HG03571 (cell line): Measurements from ENCODE around the gene CNBD2.
"Not testable (repeated sequence)": the region's sequence is repeated elsewhere in the genome, so short reads cannot be mapped to it uniquely, and the experiment has no call there.

Experiments used
- ATAC-seq: cut with Tn5 transposase; IDR thresholded peaks from one replicate; pipeline ENCODE4 v1.9.1; 2021; ENCODE audit not compliant: unreplicated experiment

CNBD2 gene

DNA sequence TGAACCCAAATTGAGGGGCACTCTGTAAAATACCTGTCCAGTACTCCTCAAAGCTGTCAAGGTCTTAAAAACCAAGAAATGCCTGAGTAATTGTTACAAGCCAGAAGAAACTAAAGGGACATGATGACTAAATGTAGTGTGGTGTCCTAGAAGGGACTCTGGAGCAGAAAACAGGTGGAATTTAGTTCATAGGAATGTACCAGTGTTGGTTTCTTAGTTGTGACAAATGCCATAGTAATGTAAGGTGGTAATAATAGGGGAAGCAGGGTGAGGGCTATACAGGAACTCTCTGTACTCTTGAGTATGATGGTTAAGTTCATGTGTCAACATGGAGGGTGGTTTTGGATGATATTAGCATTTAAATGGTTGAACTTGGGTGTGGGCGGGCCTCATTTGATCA lies 92.3 kb downstream of the CNBD2 start:
- ATAC-seq, result no peak

GRCh38 chr20:36061754-36062153 lies 93.4 kb downstream of the CNBD2 start:
- ATAC-seq, result no peak

DNA sequence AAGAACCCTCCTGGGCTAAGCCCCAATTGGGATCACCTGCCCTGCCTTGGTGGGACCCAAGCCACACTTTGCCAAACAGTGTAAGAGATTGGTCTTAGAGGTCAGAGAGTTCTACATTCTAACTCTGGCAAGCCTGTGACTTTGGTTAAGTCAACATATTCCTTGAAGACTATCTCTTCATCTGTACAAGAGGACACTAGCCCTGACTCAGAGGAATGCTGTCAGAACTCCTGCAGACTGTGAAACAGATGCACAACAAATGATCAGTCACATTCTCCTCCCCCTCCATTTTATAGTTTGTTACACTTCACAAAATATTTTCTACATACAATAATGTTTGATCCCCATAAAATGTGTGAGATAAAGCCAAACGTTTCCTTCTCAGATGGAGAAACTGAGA lies 94.4 kb downstream of the CNBD2 start:
- ATAC-seq, result no peak

- no peak for ATAC-seq
These were observed 95.7 kb downstream of the CNBD2 start for GRCh38 chr20:36063916-36064657.

- ATAC-seq, result peak; percentile 83
These were observed 96.5 kb downstream of the CNBD2 start for GRCh38 chr20:36064658-36065426.

DNA sequence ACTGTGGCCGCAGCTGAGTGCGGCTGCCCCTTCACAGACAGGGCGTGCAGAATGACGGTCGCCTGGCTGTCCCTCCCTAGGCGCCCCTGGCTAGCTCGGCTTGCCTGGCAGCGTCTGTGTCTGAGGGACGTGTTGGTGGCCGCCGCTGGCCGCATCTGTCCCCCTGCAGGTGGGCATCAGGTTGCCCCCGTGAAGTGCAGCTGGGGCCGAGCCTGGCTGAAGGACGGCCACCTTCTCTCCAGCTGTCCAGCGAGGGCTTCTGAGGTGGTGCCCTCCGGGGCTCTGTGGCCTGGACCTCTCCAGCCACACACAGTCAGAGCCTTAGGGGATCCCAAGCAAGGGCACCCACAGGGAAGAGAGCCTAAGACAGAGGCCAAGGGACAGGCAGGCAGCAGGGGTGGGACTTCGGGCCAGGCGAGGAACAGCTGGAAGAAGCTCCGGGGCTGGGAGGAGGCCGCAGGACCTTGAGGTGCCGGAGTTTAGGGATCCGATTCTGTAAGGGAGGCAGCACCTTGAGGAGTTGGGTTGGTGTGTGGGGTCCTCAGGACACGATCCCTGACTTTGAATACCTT lies 97.1 kb downstream of the CNBD2 start:
- ATAC-seq, result no peak

DNA sequence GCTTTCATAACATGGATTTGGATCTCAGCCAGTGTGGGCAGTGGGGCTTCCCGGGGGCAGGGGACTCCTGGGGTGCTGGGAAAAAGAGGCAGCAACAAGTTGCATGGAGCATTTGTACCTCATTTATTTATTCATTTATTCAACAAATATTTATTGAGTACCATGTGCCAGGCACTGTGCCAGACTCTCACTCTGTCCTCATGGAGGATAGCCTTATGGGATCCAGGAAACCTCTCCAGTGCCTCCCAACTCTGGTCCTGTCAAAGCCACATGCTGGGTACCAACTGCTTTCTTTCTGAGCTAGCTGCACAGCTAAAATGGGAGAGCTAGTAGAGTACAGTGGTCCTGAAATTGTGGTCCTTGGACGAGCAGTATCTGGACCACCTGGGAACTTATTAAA lies 98.4 kb downstream of the CNBD2 start:
- no peak for ATAC-seq

GRCh38 chr20:36068526-36068925 lies 100.1 kb downstream of the CNBD2 start:
- not testable (repeated sequence) for ATAC-seq

DNA sequence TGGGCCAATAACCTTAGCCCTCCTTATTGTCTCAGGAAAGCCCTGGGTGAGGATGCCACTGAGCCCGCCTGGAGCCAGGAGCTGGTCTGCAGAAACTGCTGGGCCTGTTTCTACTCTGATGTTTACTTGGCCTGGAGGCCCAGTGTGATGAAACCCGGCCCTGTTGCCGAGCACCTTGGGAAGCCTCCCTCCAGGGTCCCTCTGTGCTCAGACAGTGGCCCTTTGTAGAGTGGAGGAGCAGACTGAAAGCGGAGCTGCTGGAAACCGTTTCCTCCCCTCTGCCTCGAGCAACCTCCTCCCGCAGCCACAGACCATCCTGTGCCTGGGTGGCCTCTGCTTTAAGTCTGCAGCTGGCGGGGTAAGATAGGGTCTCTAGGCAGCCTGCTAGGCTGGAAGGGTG lies 102.1 kb downstream of the CNBD2 start:
- ATAC-seq, result no peak

DNA sequence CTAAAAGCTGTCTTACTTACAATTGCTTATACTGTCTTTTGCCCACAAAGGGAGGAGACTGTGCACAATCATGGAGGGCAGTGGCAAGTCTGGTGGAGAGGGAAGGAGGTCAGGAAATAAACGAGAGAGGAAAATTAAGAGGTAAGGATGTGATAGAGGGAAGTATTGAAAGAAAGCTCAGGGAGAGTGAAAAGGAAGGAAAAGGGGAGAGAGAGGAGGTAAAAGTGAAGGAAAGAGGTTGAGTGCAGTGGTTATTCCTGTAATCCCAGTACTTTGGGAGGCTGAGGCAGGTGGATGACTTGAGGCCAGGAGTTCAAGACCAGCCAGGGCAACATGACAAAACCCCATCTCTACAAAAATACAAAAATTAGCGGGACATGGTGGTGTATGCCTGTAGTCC lies 103.5 kb downstream of the CNBD2 start:
- ATAC-seq, result no peak

DNA sequence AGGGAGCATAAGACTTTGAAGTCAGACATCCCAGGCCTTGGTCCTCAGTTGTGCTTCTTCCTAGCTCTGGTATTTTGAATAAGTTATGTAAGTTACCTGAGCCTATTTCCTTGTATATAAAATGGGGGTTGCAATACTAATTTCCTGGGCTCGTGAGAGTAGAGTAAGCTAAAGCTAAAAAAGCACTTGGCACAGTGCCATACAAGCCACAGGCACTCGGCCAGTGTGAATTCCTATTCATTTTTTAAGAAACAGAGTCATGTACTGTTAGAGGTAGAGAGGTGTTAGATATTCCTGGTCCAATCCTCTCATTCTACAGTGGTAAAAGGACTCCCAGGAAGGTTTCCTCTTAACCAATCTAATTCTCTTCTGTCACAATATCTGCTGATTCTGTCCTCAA lies 106.6 kb downstream of the CNBD2 start:
- no peak for ATAC-seq

DNA sequence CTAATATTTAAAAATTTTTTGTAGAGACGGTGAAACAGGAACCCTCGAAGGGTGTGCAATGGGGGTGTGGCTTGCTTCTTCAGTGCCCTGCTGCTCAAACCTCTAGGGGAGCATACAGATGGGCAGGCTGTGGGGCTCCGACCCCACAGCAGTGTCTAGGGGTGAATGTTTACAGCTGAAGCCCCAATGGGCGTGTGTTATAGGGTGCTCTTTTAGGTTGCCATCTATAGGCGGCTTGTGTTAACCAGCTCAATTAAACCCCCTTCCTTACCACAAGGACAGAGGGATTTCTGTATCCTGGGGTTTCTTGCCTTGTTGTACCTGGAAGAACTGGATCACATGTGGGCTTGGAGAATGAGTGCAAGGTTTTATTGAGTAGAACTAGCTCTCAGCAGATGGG lies 109.4 kb downstream of the CNBD2 start:
- ATAC-seq, result not testable (repeated sequence)

DNA sequence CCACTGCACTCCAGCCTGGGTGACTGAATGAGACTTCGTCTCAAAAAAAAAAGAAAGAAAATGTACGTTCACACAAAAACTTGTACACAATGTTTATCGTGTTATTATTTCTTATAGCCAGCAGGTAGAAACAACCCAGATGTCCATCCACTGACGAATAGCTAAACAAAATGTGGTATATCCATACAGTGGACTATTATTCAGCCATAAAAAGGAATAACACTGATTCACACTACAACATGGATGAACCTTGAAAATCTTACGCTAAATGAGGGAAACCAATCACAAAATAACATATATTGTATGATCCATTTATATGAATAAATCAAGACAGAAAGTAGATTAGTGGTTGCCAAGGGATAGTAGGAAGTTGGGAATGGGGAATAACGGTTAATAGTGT lies 111.1 kb downstream of the CNBD2 start:
- no peak for ATAC-seq

GRCh38 chr20:36079984-36080383 lies 111.6 kb downstream of the CNBD2 start:
- ATAC-seq, result not testable (repeated sequence)
